Osteoblast (primary cell): ENCODE results near the gene CHRNA1. TPM values are rescaled to one million over a fixed set of nuclear protein-coding genes. Genes with fewer than 3 reads are reported as not detected.
"Not testable (repeated sequence)": the region's sequence is repeated elsewhere in the genome, so short reads cannot be mapped to it uniquely, and the experiment has no call there.

ENCODE experiments used
- DNase-seq: peaks from one replicate; pipeline ENCODE4 v3.0.0; 2011; ENCODE audit warnings: low spot score, mixed read lengths; ENCODE audit not compliant: insufficient read length; ENCODE audit errors: missing footprints
- H2AFZ ChIP-seq: 2 replicates; pipeline ENCODE4 v1.6.0; 2011; ENCODE audit warnings: mild to moderate bottlenecking, low read length
- H3K27ac ChIP-seq: 2 replicates; pipeline ENCODE4 v1.5.1; 2011; ENCODE audit warnings: mild to moderate bottlenecking, low read depth, low read length, moderate library complexity
- H3K27me3 ChIP-seq: 2 replicates; pipeline ENCODE4 v1.6.0; 2012; ENCODE audit warnings: mild to moderate bottlenecking, control low read depth, inconsistent platforms, low read length, moderate library complexity; ENCODE audit not compliant: insufficient read depth
- H3K36me3 ChIP-seq: 2 replicates; pipeline ENCODE4 v1.5.1; 2011; ENCODE audit warnings: mild to moderate bottlenecking, low read length, control low read depth, moderate library complexity; ENCODE audit not compliant: insufficient read depth
- H3K4me1 ChIP-seq: 2 replicates; pipeline ENCODE4 v1.5.1; 2011; ENCODE audit warnings: mild to moderate bottlenecking, low read length, control low read depth, moderate library complexity; ENCODE audit not compliant: insufficient read depth
- H3K4me2 ChIP-seq: 2 replicates; pipeline ENCODE4 v1.6.0; 2011; ENCODE audit warnings: mild to moderate bottlenecking, low read length; ENCODE audit not compliant: insufficient read depth
- H3K4me3 ChIP-seq: fragments of 200-600 bp; sonication (generic); 3 replicates; pipeline ENCODE4 v1.5.1; 2012; ENCODE audit warnings: mild to moderate bottlenecking, low read length, inconsistent platforms; ENCODE audit not compliant: insufficient read depth
- H3K79me2 ChIP-seq: 2 replicates; pipeline ENCODE4 v1.6.0; 2012; ENCODE audit warnings: mild to moderate bottlenecking, low read length, control low read depth, inconsistent platforms; ENCODE audit not compliant: insufficient read depth
- H3K9me3 ChIP-seq: 2 replicates; pipeline ENCODE4 v1.5.1; 2011; ENCODE audit warnings: low read depth, low read length, control low read depth
- H4K20me1 ChIP-seq: 2 replicates; pipeline ENCODE4 v1.6.0; 2012; ENCODE audit warnings: mild to moderate bottlenecking, low read length, control low read depth; ENCODE audit not compliant: insufficient read depth
- total RNA-seq: library from RNA; depleted of rRNA; stranded (reverse); fragments of >200 nt; gene quantifications from 2 replicates; pipeline ENCODE4 v1.2.3, GENCODE V29; 2012
- TF ChIP-seq, protein P1 (sequence below): IDR thresholded peaks from 2 replicates; pipeline ENCODE4 v1.5.1; 2011; ENCODE audit warnings: mild to moderate bottlenecking, low read depth, low read length, moderate library complexity; ENCODE audit errors: extremely low read depth

Gene CHRNA1
- total RNA-seq, 1 donor, result not detected

DNA sequence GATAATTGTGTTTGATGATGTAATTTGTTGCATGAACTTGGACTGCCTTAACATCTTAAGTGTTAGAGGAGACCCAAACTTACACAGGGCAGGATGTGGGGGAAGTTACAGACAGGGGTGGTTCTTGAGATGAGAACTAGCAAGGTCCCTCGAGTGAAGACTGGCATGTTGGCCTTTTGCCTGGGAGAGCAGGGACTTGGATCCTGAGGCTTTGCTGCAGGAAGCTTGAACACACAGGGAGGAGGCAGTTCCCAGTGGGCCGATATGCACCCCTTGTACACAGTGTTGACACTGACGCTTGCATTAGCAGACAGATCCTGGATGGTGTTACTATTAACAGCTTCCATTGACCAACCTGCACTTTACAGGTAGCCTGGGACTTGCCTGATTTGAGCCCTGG is 47.5 kb downstream of the CHRNA1 start:
- DNase-seq, result no peak
- peaks cover 6% of the 10 kb centered on the region for H3K4me1 ChIP-seq

DNA sequence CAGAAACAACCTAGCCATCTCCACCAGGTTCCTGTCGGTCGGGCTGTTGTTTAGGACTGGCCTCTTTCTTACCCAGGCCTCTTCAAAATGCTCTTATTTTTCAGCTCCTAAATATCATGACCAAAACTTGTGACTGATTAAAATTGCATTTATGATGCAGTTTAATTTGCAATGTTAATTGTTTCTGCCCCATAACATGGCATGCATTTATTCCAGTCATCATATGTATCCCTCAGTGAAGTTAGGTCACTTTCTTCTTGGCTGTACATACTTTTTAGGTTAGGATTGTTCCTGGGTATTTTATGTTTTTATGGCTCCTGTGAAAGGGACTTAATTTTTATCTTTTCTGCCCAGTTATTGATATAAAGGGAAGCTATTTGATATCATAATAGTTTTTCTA is 50.6 kb downstream of the CHRNA1 start:
- peaks cover 3% of the 10 kb centered on the region for H3K9me3 ChIP-seq
- H3K4me1 ChIP-seq, result peaks cover 6% of the 10 kb centered on the region
- no peaks in the 10 kb centered on the region for H3K36me3 ChIP-seq
- H4K20me1 ChIP-seq, result no peaks in the 10 kb centered on the region
- H3K79me2 ChIP-seq, result no peaks in the 10 kb centered on the region
- TF ChIP-seq, protein P1, sequence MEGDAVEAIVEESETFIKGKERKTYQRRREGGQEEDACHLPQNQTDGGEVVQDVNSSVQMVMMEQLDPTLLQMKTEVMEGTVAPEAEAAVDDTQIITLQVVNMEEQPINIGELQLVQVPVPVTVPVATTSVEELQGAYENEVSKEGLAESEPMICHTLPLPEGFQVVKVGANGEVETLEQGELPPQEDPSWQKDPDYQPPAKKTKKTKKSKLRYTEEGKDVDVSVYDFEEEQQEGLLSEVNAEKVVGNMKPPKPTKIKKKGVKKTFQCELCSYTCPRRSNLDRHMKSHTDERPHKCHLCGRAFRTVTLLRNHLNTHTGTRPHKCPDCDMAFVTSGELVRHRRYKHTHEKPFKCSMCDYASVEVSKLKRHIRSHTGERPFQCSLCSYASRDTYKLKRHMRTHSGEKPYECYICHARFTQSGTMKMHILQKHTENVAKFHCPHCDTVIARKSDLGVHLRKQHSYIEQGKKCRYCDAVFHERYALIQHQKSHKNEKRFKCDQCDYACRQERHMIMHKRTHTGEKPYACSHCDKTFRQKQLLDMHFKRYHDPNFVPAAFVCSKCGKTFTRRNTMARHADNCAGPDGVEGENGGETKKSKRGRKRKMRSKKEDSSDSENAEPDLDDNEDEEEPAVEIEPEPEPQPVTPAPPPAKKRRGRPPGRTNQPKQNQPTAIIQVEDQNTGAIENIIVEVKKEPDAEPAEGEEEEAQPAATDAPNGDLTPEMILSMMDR, result no peak
- no peak overlapping the region for H2AFZ ChIP-seq
- no peak for DNase-seq
- H3K27me3 ChIP-seq, result peaks cover 19% of the 10 kb centered on the region
- H3K4me2 ChIP-seq, result no peak overlapping the region
- no peak overlapping the region for H3K4me3 ChIP-seq
- no peak overlapping the region for H3K27ac ChIP-seq

More for the DNA sequence above, 47.5 kb downstream of the CHRNA1 start:
- Histone ChIP-seq H3K4me3 (no peak overlapping the region), H3K36me3 (no peaks in the 10 kb centered on the region), H3K27me3 (peaks cover 38% of the 10 kb centered on the region), H3K27ac (no peak overlapping the region), H2AFZ (no peak overlapping the region), H3K4me2 (no peak overlapping the region), H3K9me3 (peaks cover 3% of the 10 kb centered on the region), H3K79me2 (no peaks in the 10 kb centered on the region), H4K20me1 (no peaks in the 10 kb centered on the region)
- TF ChIP-seq, protein P1, result no peak

DNA sequence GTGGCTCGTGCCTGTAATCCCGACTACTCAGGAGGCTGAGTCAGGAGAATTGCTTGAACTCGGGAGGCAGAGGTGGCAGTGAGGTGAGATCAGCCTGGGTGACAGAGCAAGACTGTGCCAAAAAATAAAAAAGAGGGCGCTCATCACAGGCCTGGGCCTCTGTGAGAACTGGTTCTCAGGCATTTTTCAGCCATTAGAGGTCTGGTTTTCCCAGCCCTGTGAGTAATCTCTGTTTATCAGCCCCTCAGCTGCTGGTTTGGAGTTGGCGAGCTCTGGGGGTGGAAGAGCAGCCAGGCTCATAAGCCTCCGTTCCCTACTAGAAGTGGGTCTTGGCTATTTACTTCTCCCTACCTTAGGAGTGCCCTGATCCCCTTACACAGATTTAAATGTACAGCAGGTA is 53.1 kb downstream of the CHRNA1 start:
- Histone ChIP-seq H3K36me3 (no peaks in the 10 kb centered on the region), H2AFZ (no peak overlapping the region), H3K79me2 (no peaks in the 10 kb centered on the region), H3K27ac (no peak overlapping the region), H3K4me3 (no peak overlapping the region), H3K27me3 (peaks cover 23% of the 10 kb centered on the region), H4K20me1 (no peaks in the 10 kb centered on the region), H3K4me1 (no peaks in the 10 kb centered on the region), H3K9me3 (no peaks in the 10 kb centered on the region), H3K4me2 (no peak overlapping the region)
- DNase-seq, result peak; percentile 93
- TF ChIP-seq, protein P1, result no peak

DNA sequence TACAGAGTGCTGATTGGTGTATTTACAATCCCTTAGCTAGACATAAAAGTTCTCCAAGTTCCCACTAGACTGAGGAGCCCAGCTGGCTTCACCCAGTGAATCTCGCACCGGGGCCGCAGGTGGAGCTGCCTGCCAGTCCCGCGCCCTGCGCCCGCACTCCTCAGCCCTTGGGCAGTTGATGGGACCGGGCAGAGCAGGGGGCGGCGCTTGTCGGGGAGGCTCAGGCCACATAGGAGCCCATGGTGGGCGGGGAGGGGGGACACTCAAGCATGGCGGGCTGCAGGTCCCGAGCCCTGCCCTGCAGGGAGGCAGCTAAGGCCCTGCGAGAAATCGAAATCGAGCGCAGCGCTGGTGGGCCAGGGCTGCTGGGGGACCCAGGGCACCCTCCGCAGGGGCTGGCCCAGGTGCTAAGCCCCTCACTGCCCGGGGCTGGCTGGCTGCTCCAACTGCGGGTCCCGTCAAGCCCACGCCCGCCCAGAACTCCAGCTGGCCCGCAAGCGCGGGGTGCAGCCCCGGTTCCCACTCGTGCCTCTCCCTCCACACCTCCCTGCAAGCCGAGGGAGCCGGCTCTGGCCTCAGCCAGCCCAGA is 54.8 kb downstream of the CHRNA1 start:
- H3K36me3 ChIP-seq, H3K79me2 ChIP-seq, H2AFZ ChIP-seq, H4K20me1 ChIP-seq, H3K4me1 ChIP-seq, H3K4me2 ChIP-seq, H3K27ac ChIP-seq, H3K4me3 ChIP-seq, H3K9me3 ChIP-seq, DNase-seq: not testable (repeated sequence)
- peaks cover 29% of the 10 kb centered on the region for H3K27me3 ChIP-seq
